ENCODE data around the gene KDM4D. TPM values are rescaled to one million over a fixed set of nuclear protein-coding genes. Genes with fewer than 3 reads are reported as not detected.

KDM4D gene
- total RNA-seq, 1 experiment from 2014 or later = 2.7 TPM

DNA sequence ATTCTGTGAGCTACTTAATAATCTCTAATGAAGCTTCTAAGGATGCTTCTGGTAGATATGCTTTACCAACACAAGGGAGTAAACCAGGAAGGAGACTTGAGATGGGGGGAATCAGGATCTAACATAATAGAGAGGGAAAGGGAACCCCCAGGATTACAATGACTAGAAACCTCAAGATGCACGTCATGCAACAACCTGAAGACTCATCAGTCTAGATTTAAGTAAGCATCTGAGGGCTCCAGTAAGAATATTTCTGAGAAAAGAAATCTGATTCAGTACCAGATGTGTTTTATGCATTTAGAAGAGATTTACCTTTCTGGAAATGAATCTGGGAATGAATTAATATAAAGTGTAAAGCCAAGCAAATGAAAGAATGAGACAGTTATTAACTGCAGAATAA is 15.2 kb downstream of the KDM4D start:
- Histone ChIP-seq H3K36me3 (ENCODE audit: low read depth, low read length) (no peaks in the 10 kb centered on the region), H3K9ac (ENCODE audit: low read length) (no peak overlapping the region), H4K20me1 (ENCODE audit: low read length) (no peaks in the 10 kb centered on the region), H3K4me3 (ENCODE audit: low read length) (no peak overlapping the region), H3K4me2 (ENCODE audit: low read length) (no peak overlapping the region), H3K9me3 (ENCODE audit: low read length) (no peaks in the 10 kb centered on the region), H3K4me1 (ENCODE audit: insufficient read depth, low read length) (no peaks in the 10 kb centered on the region), H2AFZ (ENCODE audit: low read length) (no peak overlapping the region), H3K27me3 (ENCODE audit: low read length) (no peaks in the 10 kb centered on the region), H3K27ac (ENCODE audit: low read length) (no peak overlapping the region), H3K9me2 (replicated peaks; ENCODE audit: low read length) (no peaks in the 10 kb centered on the region), H3F3A (ENCODE audit: low read length, unreplicated experiment) (no peaks in the 10 kb centered on the region), H3K79me2 (ENCODE audit: low read length) (no peaks in the 10 kb centered on the region)
- POLR2A ChIA-PET (ENCODE audit: unreplicated experiment) = no interaction called here
- intact Hi-C loops (cut with micrococcal nuclease) = no loop called here
- no peak for TF ChIP-seq EZH2 (IDR thresholded peaks at IDR 0.05; ENCODE audit: low read length, unreplicated experiment)
- TF ChIP-seq EZH2phosphoT487 (IDR thresholded peaks at IDR 0.05; ENCODE audit: borderline replicate concordance, low read length) = no peak
- TF ChIP-seq, protein P1, sequence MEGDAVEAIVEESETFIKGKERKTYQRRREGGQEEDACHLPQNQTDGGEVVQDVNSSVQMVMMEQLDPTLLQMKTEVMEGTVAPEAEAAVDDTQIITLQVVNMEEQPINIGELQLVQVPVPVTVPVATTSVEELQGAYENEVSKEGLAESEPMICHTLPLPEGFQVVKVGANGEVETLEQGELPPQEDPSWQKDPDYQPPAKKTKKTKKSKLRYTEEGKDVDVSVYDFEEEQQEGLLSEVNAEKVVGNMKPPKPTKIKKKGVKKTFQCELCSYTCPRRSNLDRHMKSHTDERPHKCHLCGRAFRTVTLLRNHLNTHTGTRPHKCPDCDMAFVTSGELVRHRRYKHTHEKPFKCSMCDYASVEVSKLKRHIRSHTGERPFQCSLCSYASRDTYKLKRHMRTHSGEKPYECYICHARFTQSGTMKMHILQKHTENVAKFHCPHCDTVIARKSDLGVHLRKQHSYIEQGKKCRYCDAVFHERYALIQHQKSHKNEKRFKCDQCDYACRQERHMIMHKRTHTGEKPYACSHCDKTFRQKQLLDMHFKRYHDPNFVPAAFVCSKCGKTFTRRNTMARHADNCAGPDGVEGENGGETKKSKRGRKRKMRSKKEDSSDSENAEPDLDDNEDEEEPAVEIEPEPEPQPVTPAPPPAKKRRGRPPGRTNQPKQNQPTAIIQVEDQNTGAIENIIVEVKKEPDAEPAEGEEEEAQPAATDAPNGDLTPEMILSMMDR (conservative IDR thresholded peaks at IDR 0.05; ENCODE audit: low read depth, low read length) = no peak
- BruUV-seq (replicated peaks) = no TSS peak
- no peak for ATAC-seq
- CTCF ChIA-PET = interaction anchor here (0.6 kb wide), 1 partner anchor 1180 kb away, joined by 8 read pairs; no protein-coding TSS in a partner anchor
- no peak for DNase-seq

DNA sequence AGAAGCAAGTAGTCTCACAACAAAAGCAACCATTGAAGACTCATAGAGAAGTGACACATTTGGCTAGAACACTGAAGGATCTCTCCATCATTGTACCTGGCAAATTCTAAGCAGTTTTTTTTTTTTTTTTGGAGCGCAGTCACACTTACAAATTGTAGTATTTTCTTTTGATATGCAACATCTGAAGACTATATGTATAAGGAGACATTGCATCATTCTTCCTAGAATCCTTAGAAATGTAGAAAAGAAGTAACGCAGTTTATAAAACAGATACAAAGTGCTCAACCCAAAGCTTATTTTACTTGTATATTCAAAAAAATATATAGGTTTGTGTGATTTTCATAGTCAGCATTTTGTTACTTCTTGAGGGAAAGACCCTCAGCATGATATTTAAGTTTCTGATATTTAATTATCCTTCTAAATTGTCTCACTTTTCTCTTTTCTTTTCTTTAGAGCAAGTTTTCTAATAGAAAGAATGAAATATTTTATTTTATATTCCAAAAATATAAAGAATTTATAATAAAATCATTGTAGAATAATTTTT is 20.0 kb downstream of the KDM4D start:
- Histone ChIP-seq H3K79me2 (ENCODE audit: low read length) (no peaks in the 10 kb centered on the region), H3K9me3 (ENCODE audit: low read length) (no peaks in the 10 kb centered on the region), H3K9ac (ENCODE audit: low read length) (no peak overlapping the region), H3K9me2 (replicated peaks; ENCODE audit: low read length) (no peaks in the 10 kb centered on the region), H3K27me3 (ENCODE audit: low read length) (no peaks in the 10 kb centered on the region), H3K4me1 (ENCODE audit: insufficient read depth, low read length) (no peaks in the 10 kb centered on the region), H3K27ac (ENCODE audit: low read length) (no peak overlapping the region), H3K36me3 (ENCODE audit: low read depth, low read length) (no peaks in the 10 kb centered on the region), H3K4me3 (ENCODE audit: low read length) (no peak overlapping the region), H4K20me1 (ENCODE audit: low read length) (no peaks in the 10 kb centered on the region), H3F3A (ENCODE audit: low read length, unreplicated experiment) (no peaks in the 10 kb centered on the region), H2AFZ (ENCODE audit: low read length) (no peak overlapping the region), H3K4me2 (ENCODE audit: low read length) (no peak overlapping the region)
- TF ChIP-seq EZH2phosphoT487 (IDR thresholded peaks at IDR 0.05; ENCODE audit: borderline replicate concordance, low read length) = no peak
- no peak for TF ChIP-seq EZH2 (IDR thresholded peaks at IDR 0.05; ENCODE audit: low read length, unreplicated experiment)
- TF ChIP-seq, protein P1 (conservative IDR thresholded peaks at IDR 0.05; ENCODE audit: low read depth, low read length) = no peak
- intact Hi-C loops (cut with micrococcal nuclease) = no loop called here
- ChIA-PET POLR2A (ENCODE audit: unreplicated experiment) (no interaction called here), CTCF (no interaction called here)
- no TSS peak for BruUV-seq (replicated peaks)
- ATAC-seq (no peak), DNase-seq (no peak)

DNA sequence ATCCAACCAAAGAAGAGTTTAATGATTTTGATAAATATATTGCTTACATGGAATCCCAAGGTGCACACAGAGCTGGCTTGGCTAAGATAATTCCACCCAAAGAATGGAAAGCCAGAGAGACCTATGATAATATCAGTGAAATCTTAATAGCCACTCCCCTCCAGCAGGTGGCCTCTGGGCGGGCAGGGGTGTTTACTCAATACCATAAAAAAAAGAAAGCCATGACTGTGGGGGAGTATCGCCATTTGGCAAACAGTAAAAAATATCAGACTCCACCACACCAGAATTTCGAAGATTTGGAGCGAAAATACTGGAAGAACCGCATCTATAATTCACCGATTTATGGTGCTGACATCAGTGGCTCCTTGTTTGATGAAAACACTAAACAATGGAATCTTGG is 23.9 kb downstream of the KDM4D start:
- Histone ChIP-seq H3K4me2 (ENCODE audit: low read length) (no peak overlapping the region), H3F3A (ENCODE audit: low read length, unreplicated experiment) (no peaks in the 10 kb centered on the region), H3K79me2 (ENCODE audit: low read length) (no peaks in the 10 kb centered on the region), H3K27ac (ENCODE audit: low read length) (no peak overlapping the region), H3K9me2 (replicated peaks; ENCODE audit: low read length) (no peaks in the 10 kb centered on the region), H2AFZ (ENCODE audit: low read length) (no peak overlapping the region), H3K9me3 (ENCODE audit: low read length) (no peaks in the 10 kb centered on the region), H3K4me1 (ENCODE audit: insufficient read depth, low read length) (no peaks in the 10 kb centered on the region), H3K36me3 (ENCODE audit: low read depth, low read length) (no peaks in the 10 kb centered on the region), H4K20me1 (ENCODE audit: low read length) (no peaks in the 10 kb centered on the region), H3K27me3 (ENCODE audit: low read length) (no peaks in the 10 kb centered on the region), H3K4me3 (ENCODE audit: low read length) (no peak overlapping the region), H3K9ac (ENCODE audit: low read length) (no peak overlapping the region)
- DNase-seq = peak; percentile 41
- BruUV-seq (replicated peaks) = no TSS peak
- TF ChIP-seq EZH2 (IDR thresholded peaks at IDR 0.05; ENCODE audit: low read length, unreplicated experiment) (no peak), EZH2phosphoT487 (IDR thresholded peaks at IDR 0.05; ENCODE audit: borderline replicate concordance, low read length) (no peak)
- TF ChIP-seq, protein P1 (conservative IDR thresholded peaks at IDR 0.05; ENCODE audit: low read depth, low read length) = peak; percentile 54
- CTCF ChIA-PET = no interaction called here
- POLR2A ChIA-PET (ENCODE audit: unreplicated experiment) = no interaction called here
- intact Hi-C loops (cut with micrococcal nuclease) = no loop called here
- no peak for ATAC-seq

Measured in PC-3 (cell line).